AG09309 (cell line): ENCODE measurements around the gene EHBP1.

Experiments
- DNase-seq: peaks from one replicate; pipeline ENCODE4 v3.0.0-alpha.2; 2010; ENCODE audit warnings: low read depth
- H3K4me3 ChIP-seq: 2 replicates; pipeline ENCODE4 v1.5.1; 2011; ENCODE audit warnings: mild to moderate bottlenecking, low read depth, low read length, moderate library complexity; ENCODE audit not compliant: control insufficient read depth
- CTCF ChIP-seq: IDR thresholded peaks from 2 replicates; pipeline ENCODE4 v1.5.1; 2011; ENCODE audit warnings: mild to moderate bottlenecking, low read depth, low read length, inconsistent platforms; ENCODE audit not compliant: insufficient read depth, control insufficient read depth; ENCODE audit errors: missing control alignments

EHBP1 gene

DNA sequence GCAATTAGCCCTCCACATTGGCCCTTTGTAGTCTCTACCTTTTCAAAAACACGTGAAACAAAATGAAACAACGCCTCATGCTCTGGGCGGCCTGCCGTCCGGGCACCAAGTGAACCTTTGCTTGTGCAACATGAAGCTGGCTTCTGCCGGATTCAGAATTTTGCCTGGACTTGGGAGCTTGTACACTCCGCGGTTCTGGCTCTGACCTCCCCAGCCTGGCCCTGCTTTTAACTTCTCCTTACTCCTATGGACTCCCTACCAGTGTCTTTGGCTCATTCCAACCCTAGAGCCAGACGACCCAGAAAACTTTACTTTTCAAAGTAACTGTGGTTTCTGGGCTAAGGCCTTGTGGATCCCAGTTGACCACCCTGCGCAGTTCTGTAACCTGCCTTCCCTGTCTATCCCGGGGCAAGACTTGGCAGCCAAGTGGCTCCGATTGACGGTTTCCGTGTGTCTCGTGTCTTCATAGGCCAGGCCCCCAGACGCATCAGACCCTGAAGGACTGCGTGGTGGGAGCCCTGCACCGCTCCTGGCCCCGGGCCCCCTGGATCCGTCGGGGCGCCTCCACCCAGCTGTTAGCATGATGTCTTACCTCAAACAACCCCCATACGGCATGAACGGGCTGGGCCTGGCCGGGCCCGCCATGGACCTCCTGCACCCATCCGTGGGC, 347.0 kb downstream of the EHBP1 start:
- DNase-seq = no peak
- no peak for TF ChIP-seq CTCF
- H3K4me3 ChIP-seq = no peak overlapping the region

GRCh38 chr2:63053081-63053888, 347.8 kb downstream of the EHBP1 start:
- no peak overlapping the region for H3K4me3 ChIP-seq
- no peak for DNase-seq
- TF ChIP-seq CTCF = no peak

GRCh38 chr2:63053889-63054602, 348.5 kb downstream of the EHBP1 start:
- peak; percentile 30 for TF ChIP-seq CTCF
- no peak overlapping the region for H3K4me3 ChIP-seq
- DNase-seq = no peak

- H3K4me3 ChIP-seq = no peak overlapping the region
- no peak for TF ChIP-seq CTCF
- DNase-seq = no peak
These were observed 349.3 kb downstream of the EHBP1 start for GRCh38 chr2:63054841-63055225.

- TF ChIP-seq CTCF = no peak
- no peak for DNase-seq
- peak overlapping the region; percentile 29 for H3K4me3 ChIP-seq
These were observed 350.0 kb downstream of the EHBP1 start for GRCh38 chr2:63055226-63056106.
